Neutrophil (primary cell): ENCODE results near the gene TSPAN18.

Experiments
- H3K27ac ChIP-seq: fragments of 200-600 bp; sonication (generic); 2 replicates; pipeline ENCODE4 v1.5.1; 2016; ENCODE audit warnings: mild to moderate bottlenecking, moderate library complexity
- H3K27me3 ChIP-seq: fragments of 200-600 bp; sonication (generic); 2 replicates; pipeline ENCODE4 v1.6.0; 2016; ENCODE audit warnings: mild to moderate bottlenecking
- H3K36me3 ChIP-seq: fragments of 200-600 bp; sonication (generic); 2 replicates; pipeline ENCODE4 v1.5.1; 2017
- H3K4me1 ChIP-seq, 2 experiments: fragments of 200-600 bp in 1 of 2; sonication (generic) in 1 of 2; 1 replicate in 1 of 2; 2 replicates in 1 of 2; pipeline versions ENCODE4 v1.5.1 to v1.6.1; 2013 to 2016; ENCODE audit warnings: low read depth in 1 of 2, low read length in 1 of 2, mild to moderate bottlenecking in 1 of 2, moderate library complexity in 1 of 2; ENCODE audit not compliant: control insufficient read depth in 1 of 2, insufficient read depth in 1 of 2
- H3K4me3 ChIP-seq, 2 experiments: fragments of 200-600 bp in 1 of 2; sonication (generic) in 1 of 2; 1 replicate in 1 of 2; 2 replicates in 1 of 2; pipeline ENCODE4 v1.5.1; 2013 to 2016; ENCODE audit warnings: low read depth in 1 of 2, low read length in 1 of 2, mild to moderate bottlenecking in 1 of 2, moderate library complexity in 1 of 2
- H3K9me3 ChIP-seq: fragments of 200-600 bp; sonication (generic); 2 replicates; pipeline ENCODE4 v1.5.1; 2016
- TF ChIP-seq, protein P1 (sequence below): fragments of 200-600 bp; sonication (generic); IDR thresholded peaks from 2 replicates; pipeline ENCODE4 v1.5.1; 2016; ENCODE audit warnings: antibody characterized with exemption

Gene TSPAN18

DNA sequence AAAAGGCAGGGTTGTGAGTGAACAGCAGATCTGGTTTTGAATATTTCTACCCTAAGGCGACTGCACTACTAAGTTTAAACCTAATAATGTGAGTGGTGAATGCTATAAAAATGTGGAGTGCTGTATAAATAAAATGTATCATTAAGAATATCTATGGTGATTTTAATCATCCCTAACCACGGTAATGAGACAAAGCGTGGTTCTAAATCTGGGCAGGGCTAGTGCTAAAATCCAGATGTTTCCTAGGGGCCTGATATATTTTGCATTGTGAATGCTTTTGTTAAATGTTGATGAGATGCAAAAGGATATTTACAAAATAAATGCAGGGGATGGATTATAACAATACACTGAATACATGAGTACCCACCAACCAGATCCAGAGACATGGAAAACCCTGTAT, 58.1 kb downstream of the TSPAN18 start:
- Histone ChIP-seq H3K4me3 (no peak overlapping the region), H3K4me1 (no peaks in the 10 kb centered on the region), H3K27ac (no peak overlapping the region), H3K9me3 (no peaks in the 10 kb centered on the region), H3K36me3 (no peaks in the 10 kb centered on the region), H3K27me3 (peaks cover 43% of the 10 kb centered on the region)
- TF ChIP-seq, protein P1, sequence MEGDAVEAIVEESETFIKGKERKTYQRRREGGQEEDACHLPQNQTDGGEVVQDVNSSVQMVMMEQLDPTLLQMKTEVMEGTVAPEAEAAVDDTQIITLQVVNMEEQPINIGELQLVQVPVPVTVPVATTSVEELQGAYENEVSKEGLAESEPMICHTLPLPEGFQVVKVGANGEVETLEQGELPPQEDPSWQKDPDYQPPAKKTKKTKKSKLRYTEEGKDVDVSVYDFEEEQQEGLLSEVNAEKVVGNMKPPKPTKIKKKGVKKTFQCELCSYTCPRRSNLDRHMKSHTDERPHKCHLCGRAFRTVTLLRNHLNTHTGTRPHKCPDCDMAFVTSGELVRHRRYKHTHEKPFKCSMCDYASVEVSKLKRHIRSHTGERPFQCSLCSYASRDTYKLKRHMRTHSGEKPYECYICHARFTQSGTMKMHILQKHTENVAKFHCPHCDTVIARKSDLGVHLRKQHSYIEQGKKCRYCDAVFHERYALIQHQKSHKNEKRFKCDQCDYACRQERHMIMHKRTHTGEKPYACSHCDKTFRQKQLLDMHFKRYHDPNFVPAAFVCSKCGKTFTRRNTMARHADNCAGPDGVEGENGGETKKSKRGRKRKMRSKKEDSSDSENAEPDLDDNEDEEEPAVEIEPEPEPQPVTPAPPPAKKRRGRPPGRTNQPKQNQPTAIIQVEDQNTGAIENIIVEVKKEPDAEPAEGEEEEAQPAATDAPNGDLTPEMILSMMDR = no peak

DNA sequence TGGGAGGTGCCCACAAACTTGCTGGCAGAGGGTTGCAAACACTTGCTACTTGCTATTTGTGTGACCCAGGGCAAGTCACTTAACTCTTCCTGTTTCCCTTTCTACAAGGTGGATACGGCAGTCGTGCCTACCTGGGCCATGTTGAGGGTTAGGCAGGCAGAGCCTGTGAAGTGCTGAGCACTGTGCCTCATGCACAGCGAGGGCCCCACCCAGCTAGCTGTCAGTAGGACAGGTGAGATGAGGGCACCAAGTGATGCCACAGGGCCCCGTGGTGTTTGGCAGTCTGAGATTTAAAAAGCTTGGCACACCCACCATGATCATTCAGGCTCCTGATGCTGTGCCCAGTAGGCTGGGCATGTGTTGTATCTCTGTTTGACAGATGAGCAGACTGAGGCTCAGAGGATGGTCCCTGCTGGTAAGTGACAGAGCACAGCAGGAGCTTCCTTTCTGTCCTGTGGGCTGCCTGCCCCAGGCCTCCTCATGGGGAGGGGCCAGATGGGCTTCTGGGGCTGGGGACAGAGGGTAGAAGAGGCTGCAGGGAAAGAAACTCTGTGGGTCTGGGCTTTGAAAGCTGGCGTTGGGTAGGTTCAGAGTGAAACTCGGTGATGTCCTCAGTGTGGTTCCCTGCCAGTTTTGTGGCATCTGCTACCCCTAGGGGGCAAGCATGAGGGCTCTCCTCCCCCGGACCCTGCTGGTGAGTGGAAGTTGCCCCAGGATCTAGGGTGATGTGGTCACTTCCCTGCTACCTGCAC, 59.3 kb downstream of the TSPAN18 start:
- Histone ChIP-seq H3K4me1 (no peaks in the 10 kb centered on the region), H3K27me3 (peaks cover 46% of the 10 kb centered on the region), H3K36me3 (no peaks in the 10 kb centered on the region), H3K4me3 (no peak overlapping the region), H3K9me3 (no peaks in the 10 kb centered on the region), H3K27ac (no peak overlapping the region)
- TF ChIP-seq, protein P1 = no peak

DNA sequence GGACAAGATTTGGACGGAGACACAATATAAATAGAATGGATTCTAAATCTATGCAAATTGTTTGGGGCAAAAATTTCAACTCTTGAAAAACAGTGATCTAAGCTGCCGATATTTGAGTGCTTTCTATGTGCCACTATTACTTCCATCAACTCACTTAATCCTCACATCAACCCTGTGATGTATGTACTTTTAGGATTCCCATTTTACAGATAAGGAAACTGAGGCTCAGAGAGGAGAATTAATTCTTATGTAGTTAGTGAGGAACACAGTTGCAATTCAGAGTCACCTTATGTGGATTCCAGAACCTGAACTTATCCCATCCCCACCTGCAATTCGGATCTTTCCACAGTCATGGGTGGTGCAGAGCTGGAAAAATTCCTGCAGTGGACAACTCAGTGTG, 60.3 kb downstream of the TSPAN18 start:
- no peaks in the 10 kb centered on the region for H3K4me1 ChIP-seq
- no peaks in the 10 kb centered on the region for H3K9me3 ChIP-seq
- TF ChIP-seq, protein P1 = no peak
- no peak overlapping the region for H3K4me3 ChIP-seq
- no peaks in the 10 kb centered on the region for H3K36me3 ChIP-seq
- no peak overlapping the region for H3K27ac ChIP-seq
- H3K27me3 ChIP-seq = peaks cover 46% of the 10 kb centered on the region

DNA sequence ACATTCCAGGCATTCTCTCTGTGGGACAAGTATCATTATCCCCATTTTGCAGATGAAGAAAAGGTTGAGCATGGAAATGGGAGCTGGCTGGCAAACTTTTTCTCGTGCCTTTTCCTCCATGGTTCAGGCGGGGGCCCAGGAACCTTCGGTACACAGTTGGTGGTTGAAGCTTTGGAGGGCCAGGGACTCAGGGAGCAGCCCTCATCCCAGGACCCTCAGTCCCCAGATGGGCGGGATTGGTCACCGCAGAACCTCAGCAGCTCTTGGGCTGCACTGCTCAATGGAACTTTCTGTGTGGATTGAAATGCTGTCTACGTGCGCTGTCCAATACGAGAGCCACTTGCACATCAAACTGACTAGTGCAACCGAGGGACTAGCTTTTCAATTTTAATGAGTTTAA, 61.2 kb downstream of the TSPAN18 start:
- TF ChIP-seq, protein P1 = no peak
- peaks cover 46% of the 10 kb centered on the region for H3K27me3 ChIP-seq
- no peaks in the 10 kb centered on the region for H3K36me3 ChIP-seq
- H3K4me1 ChIP-seq = no peaks in the 10 kb centered on the region
- H3K27ac ChIP-seq = no peak overlapping the region
- no peaks in the 10 kb centered on the region for H3K9me3 ChIP-seq
- H3K4me3 ChIP-seq = no peak overlapping the region

DNA sequence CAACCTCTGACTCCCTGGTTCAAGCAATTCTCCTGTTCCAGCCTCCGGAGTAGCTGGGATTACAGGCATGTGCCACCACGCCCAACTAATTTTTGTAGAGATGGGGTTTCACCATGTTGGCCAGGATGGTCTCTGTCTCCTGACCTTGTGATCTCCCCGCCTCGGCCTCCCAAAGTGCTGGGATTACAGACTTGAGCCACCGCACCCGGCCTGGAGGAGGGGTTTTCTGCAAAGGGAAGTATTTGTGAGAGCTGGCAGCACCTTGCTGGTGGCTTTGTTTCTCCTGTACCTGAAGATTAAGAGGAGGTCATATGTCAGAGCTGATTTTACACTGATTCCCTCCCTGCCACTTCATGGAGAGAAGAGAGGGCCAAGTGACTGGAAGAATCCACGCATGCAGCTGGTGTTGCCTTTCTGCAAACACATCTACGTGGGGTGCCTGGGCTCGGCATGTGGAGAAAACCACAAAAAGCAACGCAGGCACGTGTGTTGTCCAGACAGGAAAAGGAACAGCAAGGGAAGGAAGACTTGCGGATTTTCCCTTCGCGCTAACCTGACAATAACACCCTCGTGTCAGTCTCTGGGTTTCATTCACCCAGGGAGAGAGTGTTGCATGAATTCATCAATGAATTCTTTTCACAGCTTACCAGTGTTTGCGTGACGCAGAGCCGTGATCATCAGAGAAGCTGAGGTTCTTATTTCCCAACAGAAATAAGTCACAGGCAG, 61.9 kb downstream of the TSPAN18 start:
- TF ChIP-seq, protein P1 = no peak
- Histone ChIP-seq H3K4me1 (no peaks in the 10 kb centered on the region), H3K27ac (no peak overlapping the region), H3K36me3 (no peaks in the 10 kb centered on the region), H3K9me3 (no peaks in the 10 kb centered on the region), H3K4me3 (no peak overlapping the region), H3K27me3 (peaks cover 46% of the 10 kb centered on the region)
